CD4-positive, alpha-beta T cell treated with Interleukin-15 for 1 hour (primary cell): ENCODE data around the gene CCL7.
"Not testable (repeated sequence)": the region's sequence is repeated elsewhere in the genome, so short reads cannot be mapped to it uniquely, and the experiment has no call there.

Experiments used
- DNase-seq: peaks from one replicate; pipeline ENCODE4 v3.0.0-alpha.2; 2020

Gene CCL7

DNA sequence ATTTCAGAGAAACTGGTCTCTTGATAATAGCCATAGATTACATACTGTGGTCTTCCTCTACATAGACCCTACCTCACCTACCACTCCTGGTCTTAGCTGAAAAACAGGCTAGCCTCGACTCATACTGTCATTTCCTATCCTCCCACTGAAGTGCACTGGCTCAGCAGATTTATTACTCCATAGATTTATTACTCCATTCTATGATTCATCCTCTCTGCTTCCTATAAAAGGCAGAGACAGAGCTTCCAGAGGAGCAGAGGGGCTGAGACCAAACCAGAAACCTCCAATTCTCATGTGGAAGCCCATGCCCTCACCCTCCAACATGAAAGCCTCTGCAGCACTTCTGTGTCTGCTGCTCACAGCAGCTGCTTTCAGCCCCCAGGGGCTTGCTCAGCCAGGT lies at the start of gene CCL7:
Gene CCL7, plus strand, starts transcription at position 253 of the 400 bp plus-strand sequence. Its CDS starts 70 bp downstream, at position 323.
- DNase-seq = no peak

DNA sequence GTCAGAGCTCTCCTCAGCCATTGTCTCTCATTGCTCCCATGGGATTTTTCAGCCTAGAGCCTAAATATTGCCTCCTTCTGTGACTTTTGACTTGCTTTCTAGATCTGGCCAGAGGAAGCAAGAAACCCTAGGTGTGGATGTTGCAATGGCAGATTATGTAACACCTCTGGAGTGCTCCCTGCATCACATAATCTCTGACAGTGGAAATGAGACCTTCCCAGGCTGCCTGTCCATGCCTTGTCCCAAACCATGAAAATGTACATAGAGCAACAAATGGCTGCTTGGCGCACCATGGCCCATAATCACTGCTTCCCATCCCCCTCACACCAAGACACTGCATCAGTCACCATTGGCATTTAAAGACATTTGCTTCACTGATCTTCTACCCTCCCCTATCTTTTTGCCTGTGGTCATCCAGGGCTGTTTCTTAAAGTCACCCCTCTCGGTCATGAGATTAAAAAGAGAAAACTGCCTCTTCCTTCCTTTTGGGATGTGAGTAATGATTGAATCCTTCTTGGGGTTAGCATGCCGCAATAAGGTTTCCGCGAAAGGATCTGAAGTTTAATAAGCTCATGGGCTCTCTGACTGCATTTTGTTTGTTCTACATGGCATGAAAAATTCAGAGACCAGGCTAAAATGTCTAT lies 49.1 kb upstream of the CCL7 start:
- DNase-seq = no peak

DNA sequence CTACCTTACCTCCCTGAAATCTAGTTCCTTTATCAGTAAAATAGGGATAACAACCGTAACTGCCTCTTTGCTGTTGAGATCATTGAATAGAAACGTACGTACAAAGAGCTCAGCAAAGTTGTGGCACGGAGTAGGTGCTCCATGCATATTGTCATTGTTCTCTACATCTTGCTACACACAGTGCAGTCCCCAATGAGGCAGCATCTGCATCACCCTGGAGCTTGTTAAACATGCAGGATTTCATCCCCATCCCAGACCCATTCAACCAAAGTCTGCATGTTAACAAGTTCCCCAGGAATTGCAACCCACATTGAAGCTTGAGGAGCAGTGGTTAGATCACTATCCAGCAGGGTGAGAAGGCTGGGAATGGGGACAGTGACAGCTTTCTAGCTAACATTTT lies 48.6 kb upstream of the CCL7 start:
- no peak for DNase-seq

DNA sequence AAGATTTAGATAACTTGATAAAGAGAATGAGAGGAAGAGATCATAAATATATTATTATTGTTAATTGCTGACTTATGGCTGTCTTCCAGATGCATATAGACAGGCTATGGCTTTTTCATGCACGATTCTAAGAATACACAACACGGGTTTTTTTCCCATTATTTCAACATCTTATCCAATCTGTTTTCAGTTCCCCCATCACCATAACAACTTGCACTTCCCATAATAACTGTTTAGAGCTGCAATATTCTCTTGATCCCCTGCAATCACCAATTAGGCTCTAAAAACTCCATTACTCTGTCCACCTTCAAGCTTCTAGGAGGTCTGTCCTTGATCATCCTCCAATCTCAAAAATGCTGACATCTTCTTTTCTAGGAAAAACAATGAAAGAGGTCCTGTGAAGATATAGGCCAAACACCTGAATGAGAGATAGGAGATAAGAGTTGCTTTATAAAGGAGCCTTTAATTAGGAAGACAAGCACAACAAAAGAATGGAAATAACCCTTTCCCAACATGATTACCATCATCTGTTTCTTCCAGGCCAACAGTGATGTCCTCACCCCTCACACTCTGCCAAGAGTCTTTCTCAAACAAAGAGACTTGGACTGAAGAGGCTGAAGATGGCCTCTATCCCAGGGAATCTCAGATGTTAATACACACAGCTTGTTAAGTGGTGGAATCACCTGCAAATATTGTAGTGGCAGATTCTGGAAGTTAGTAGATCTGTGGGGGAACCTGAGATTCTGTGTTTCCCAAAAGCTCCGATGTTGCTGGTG lies 47.1 kb upstream of the CCL7 start:
- DNase-seq = no peak

DNA sequence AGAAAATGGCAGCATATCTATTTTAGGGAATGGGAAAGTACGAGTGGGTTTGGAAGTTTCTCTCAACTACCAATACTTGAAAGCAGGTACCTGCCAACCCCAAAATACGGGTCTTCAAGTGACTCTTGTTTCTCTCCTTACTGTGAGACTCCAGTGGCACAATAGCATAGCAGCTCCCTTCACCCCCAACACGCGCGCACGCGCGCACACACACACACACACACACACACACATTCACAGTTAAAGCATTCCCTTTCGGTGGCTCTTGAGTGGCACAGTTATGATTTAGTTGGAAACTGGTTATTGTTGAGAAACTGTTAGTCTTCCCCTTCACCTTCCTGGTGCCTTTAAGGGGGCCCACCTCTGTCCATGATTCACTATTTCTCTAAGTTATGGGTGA lies 45.0 kb upstream of the CCL7 start:
- no peak for DNase-seq

DNA sequence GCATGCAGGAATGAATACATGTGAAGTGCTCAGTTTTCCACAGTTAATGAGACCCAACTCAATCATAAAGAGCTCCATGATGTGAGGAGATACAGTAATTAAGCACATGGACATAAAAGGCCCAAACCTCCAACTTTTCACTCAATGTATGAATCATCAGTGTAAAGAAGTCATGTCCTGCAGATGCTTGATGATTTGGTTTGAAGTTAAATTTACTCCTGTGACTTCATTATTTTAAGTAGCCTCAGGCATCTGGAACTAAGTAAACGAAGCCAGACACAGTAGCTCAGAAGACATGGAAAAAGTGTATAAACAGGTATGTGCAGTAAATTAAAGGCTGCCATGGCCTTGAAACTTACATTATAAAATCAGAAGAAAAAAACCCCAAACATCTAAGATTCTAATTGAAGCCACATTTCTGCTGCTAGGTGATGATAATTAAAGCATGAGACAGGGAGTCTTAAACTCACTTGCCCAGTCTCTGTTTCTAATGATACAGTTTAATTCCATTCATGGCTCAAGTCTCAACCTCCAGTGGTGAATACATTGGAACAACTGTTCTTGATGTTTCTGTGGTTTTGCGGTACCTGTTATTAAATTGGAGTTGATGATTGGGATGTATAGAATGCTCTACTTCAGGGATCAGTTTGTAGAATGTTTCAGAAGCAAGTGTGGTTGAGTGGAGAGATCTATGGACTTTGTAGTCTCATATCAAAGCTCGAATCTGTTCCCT lies 43.8 kb upstream of the CCL7 start:
- DNase-seq = no peak

DNA sequence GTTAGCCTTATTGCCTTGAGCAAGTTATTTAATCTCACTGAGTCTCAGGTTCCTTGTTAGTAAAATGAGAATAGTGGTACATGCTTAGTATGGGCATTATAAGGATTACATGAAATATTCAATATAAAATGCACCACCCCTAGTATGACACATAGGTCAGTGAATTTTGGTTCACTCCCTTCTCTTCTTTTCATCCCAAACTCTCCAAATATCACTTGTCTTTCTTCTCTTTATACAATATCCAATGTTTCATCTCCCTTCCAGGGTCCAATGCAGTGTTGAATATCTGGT lies 43.3 kb upstream of the CCL7 start:
- no peak for DNase-seq

DNA sequence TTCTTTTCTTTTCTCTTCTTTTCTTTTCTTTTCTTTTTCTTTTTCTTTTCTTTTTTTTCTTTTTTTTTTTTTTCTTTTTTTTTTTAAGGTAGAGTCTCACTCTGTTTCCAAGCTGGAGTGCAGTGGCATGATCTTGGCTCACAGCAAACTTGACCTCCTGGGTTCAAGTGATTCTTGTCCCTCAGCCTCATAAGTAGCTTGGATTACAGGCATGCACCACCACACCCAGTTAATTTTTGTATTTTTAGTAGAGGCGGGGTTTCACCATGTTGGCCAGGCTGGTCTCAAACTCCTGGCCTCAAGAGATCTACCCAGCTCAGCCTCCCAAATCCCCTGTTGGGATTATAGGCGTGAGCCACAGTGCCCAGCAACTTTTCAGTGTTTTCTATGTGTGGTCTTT lies 42.7 kb upstream of the CCL7 start:
- not testable (repeated sequence) for DNase-seq

DNA sequence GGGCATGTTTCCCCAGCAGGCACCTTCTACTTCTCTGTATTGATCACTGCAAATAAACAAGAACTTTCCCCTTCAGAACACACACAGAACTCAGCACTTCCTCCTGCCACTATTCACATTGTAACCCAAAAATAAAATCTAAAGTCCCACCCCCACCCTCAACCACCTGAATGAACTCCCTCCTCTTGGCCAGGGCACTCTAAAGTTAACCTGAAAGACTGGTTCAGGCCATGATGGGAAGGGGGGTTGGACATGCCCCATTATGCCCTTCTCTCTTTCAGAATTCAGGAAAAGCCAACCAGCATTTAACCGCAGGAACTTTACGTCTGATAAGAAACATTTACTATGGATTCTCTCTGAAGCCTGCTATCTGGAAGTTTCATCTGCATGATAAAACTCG lies 42.3 kb upstream of the CCL7 start:
- no peak for DNase-seq

DNA sequence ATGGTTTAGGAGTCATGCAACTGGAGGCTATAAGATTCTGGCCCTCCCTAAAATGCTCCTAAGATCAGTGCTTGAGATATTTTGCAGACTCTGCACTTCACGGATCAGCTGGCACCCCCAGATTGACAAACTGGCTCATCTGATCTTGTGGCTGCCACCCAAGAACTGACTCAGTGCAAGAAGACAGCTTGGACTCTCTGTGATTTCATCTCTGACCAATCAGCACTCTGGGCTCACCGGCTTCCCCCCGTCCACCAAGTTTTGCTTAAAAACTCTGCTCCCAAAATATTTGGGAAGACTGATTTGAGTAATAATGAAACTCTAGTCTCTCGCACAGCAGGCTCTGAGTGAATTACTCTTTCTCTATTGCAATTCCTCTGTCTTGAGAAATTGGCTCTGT lies 41.2 kb upstream of the CCL7 start:
- DNase-seq = no peak

DNA sequence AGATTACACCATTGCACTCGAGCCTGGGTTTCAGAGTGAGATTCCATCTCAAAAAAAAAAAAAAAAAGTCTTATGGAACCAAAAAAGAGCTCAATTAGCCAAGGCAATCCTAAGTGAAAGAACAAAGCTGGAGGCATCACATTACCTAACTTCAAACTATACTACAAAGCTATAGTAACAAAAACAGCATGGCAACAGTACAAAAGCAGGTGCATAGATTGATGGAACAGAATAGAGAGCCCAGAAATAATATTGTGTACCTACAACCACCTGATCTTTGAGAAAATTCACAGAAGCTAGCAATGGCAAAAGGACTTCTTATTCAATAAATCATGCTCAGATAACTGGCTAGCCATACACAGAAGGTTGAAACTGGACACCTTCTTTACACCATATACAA lies 39.7 kb upstream of the CCL7 start:
- no peak for DNase-seq

DNA sequence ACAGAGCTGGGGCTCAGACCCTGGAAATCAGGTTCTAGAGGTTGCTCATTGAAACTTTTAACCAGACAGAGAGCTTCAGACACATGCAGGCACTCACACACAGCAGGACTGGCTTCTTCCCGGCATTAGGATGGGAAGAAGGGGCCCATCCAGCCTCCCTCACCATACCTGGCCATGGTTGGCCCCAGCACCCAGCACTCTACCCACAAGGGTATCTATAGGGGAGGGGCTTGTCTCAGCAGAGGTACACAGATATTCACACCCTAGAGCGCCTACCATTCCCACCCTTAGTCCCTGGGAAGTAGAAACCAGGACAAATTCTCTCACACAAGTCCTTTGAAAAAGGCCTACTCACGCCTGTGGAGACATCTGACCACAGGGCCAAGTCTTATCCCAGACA lies 35.4 kb upstream of the CCL7 start:
- DNase-seq = no peak

DNA sequence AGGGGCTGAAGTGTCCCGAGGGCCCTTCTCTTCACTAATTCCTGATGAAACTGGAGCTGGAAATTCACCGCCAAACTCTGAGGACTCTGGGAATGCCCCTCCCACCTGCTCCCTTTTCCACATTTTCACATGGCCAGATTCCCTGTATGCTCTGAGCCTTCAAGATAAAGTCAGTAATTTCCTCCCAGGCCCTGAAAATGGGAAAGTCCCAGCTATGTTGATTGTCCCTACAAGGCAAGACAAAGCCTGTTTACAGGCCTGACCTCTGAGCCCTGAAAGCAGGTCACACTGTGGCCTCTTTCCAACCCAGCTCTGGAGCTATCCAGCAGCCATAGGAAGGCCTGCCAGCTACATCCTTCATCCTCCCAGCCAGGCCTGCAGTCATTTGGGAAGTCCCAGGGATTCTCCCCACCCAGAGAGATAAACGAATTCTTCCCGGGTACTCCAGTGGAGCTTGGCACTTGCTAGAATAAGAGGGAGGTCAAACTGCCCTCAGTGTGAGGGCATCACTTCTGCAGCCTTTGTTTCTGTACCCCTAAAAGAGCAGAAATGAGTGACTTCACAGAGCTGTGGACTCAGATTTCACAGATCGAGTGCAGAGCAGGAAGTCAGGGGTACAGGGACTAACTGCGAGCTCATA lies 34.5 kb upstream of the CCL7 start:
- no peak for DNase-seq

DNA sequence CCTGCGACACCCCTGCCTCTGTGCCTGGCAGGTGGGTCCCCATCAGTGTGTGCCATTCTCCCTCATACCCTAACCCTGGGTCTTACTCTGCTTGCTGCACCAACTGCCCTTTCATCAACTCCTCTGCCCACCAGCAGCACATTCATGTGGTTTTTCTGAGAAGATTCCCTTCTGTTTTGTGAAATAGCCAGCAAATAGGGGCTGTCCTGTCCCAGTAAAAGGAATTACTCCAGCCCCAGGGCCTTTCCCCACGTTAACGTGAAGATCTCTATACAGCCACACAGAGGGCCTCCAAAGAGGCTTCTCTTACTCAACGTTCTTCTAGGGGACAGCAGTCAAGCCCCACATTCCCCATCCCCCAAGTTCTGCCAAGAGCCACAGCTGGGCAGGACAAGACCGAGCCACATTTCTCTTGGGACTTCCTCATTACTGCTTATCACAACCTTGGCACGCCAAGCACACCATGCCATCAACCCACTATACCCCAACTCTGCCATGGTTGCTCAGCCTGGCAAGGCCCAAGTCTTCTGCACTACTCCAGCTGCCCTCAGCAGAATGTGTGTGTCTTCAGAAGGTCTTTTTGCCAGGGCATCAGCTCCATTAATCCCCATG lies 33.6 kb upstream of the CCL7 start:
- DNase-seq = no peak

DNA sequence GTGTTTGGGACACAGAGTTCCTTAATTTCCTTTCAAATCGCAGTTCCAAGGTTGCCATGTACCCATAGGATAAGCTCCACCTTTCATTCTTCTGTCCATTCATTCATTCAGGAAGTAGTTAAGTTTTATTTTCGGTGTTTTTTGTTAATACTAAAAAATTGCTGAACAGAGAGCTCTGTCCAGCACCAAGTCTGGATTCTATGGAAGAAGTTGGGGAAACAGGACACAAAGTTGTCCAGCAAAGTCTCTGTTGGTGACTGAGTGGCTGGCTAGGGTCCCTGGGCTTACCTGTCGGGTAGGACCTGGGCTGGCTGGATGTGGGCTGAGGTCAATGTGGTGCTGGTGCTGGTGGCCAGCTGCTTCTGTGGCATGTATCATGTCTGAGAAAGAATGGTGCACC lies 32.6 kb upstream of the CCL7 start:
- DNase-seq = no peak

DNA sequence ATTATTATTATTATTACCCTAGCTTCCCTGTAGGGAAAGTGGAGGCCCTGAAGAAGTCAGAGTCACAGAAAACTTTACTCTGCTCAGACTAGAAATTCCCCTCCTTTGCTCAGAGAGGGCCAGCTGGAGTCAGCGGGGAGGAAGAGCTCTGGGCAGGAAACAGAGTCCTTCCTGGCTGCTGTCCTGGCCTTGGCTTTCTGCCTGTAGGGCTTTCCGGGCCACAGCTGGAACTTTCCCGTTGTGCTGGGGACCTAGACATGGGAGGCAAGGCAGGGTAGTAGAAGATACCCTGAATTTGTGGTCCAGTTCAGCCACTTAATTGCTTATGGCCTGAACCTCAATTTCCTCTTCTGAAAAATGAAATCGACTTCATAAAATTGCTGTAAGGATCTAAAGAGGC lies 29.0 kb upstream of the CCL7 start:
- DNase-seq = no peak

DNA sequence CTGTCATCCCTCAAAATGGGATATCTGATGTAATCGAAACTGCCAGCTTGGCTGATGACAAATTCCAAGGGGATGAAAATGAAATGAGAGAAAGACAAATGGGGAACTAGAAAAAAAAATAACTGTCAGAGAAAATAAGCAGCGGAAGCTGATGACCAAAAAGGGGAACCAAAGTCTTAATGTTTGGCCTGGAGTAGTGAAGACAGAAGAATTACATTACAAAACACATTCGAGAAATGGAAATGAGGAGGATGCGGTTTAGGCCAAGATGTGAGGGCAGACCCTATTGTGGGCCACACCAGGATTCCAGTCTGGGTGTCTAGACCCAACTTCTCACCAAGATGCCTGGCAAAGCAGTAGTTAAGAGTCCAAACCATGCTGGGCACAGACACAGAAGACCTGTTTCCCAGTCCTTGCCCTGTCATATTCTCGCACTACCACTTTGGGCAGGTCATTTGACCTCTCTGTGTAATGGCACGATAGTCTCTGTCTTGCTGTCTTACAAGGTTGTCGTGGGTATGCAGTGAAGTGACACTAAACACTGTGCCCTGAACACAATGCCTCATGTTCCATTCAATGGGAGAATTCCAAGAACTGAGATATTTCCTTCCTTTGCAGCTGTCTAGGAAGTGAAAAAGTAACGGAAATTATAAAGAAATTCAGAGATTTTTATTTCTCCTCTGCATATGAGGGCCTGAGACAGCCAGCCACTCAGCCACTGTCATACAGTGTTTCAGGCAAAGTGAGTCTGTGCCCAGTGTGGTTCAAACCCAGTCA lies 27.2 kb upstream of the CCL7 start:
- DNase-seq = peak; percentile 32

DNA sequence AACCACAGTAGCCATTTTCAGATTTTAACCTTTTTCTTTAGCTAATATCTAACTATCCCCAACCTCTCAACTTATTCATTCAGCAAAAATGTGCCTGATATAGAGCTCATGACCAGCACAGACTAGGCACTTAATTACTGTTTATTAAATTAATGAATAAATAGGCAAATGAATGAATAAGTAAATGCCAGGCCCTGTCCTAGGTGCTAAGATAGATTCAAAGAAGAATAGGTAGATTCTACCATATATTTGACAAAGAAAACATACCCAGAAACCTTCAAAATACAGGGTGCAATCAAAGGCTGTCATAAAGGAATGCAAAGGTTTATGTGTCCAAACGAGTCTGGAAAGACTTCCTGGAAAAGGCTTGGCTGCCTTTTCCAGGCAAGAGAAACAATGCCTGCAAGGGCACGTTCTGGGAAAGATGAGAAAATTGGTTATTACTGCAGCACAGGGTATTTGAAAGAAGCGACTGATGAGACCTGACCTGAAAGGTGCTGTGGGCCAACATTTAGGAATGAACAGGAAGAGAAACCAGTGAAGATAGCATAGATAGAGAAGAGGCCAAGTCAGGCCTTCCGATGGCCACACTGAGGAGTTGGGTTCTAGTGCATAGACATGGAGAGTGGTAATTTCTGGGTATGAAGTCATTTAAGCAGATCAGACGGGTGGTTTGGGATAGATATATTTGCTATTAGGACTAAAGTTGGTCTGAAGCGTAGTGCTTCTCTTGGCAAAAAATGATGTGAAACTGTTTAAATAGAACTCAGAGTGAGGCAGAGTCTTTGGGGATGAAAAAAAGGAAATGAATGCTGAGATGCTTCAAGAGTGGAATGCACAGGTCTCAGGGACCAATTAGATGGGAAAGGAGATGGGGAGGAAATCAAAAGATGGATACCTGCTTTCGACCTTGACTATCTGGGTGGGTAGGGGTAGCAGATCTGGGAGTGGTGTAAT lies 26.4 kb upstream of the CCL7 start:
- DNase-seq = no peak

DNA sequence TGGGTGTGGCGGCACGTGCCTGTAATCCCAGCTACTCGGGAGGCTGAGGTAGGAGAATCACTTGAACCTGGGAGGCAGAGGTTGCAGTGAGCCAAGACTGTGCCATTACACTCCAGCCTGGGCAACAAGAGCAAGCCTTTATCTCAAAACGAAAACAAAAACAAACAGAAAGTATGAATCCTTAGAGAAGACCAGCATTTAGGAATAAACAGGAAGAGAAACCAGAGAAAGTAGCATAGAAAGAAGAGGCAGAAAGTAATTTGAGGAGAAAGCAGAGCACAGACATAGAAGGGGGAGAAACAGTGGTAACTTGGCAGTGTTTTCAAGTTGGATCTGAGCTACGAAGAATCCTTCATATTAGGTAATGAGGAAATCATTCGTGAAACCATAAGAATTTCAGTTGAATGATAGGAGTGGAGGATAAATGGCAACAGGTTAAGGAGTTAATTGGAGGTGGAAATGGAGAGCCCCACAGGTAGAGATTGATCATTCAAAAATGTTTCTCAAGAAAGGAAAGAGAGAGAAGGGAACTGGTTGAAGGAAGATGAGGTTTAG lies 24.6 kb upstream of the CCL7 start:
- no peak for DNase-seq

DNA sequence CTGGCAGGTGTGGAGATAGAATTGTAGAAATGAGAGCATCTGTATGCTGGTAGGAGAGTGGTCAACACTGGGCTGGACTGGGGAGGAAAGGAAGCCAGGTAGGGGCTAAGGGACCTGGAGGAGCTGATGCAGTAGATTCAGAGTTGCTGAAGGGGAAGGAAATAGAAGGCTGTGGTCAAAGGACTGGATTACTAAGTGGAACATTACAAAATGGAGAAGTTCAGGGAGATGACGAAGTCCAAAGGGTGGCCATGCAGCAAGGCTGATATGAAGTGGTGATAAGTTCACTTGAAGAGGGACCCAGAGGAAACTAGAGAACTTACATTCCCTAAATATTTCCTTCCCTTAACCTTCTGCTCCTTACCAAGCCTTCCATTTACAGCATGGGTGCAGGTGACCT lies 23.6 kb upstream of the CCL7 start:
- DNase-seq = peak; percentile 42

DNA sequence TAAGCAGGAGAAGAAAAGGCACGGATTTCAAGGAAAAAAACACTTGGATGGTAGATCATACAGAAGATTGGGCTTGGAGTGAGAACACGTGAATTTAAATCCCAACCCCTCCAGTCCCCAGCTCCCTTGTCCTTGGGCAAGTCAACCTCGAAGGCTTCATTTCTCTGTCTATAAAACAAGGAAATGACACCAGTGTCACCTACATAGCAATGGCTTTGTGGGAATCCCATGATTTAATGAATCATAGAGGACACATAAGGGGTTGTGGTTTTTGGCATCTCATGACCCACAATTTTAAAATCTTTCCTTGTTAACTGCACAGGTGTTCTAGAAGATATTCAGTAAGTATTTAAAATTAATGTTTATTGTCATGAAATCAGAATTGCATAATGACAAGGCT lies 23.1 kb upstream of the CCL7 start:
- DNase-seq = no peak
